Measurements from ENCODE around the gene SDK2. TPM values are rescaled to one million over a fixed set of nuclear protein-coding genes. Genes with fewer than 3 reads are reported as not detected.

The SDK2 gene
- total RNA-seq, 3 donors from 2014 or later (not counting 1 experiment from before 2014, with no cell fraction given): 0.41 to 0.90 (median 0.49) TPM

- Histone ChIP-seq H3K27me3 (ENCODE audit: control insufficient read depth, insufficient read depth, low read length) (no peaks in the 10 kb centered on the region), H3K4me1 (ENCODE audit: control insufficient read depth, insufficient read depth, low read length) (no peaks in the 10 kb centered on the region), H3K9me3 (ENCODE audit: control insufficient read depth, insufficient read depth, low read length) (no peaks in the 10 kb centered on the region), H3K27ac (ENCODE audit: low read length) (no peak overlapping the region), H3K36me3 (ENCODE audit: control insufficient read depth, insufficient read depth, low read length) (no peaks in the 10 kb centered on the region), H3K4me3 (ENCODE audit: low read length) (no peak overlapping the region)
- 91% methylated on average over 28 of the region's 28 CpGs for WGBS (ENCODE audit: insufficient coverage)
- Mint-ChIP-seq H3K4me1 (no peaks in the 10 kb centered on the region), H3K27ac (no peak overlapping the region), H3K27me3 (ENCODE audit: low read depth in 2 of 2) (no peaks in the 10 kb centered on the region), H3K4me3 (no peak overlapping the region), H3K36me3 (no peaks in the 10 kb centered on the region), H3K9me3 (no peaks in the 10 kb centered on the region)
- intact Hi-C loops (cut with micrococcal nuclease): no loop called here
- ATAC-seq (no peak), DNase-seq (no peak)
- TF ChIP-seq CTCF (IDR thresholded peaks at IDR 0.05): no peak
Observed at GRCh38 chr17:73536700-73537605, 107.3 kb downstream of the SDK2 start.

GRCh38 chr17:73535746-73536145 lies 108.5 kb downstream of the SDK2 start:
- H3K4me1 ChIP-seq (ENCODE audit: control insufficient read depth, insufficient read depth, low read length): no peaks in the 10 kb centered on the region
- Mint-ChIP-seq H3K36me3 (no peaks in the 10 kb centered on the region), H3K27me3 (ENCODE audit: low read depth in 2 of 2) (no peaks in the 10 kb centered on the region), H3K27ac (no peak overlapping the region), H3K4me3 (no peak overlapping the region), H3K4me1 (no peaks in the 10 kb centered on the region), H3K9me3 (no peaks in the 10 kb centered on the region)
- no peak for TF ChIP-seq CTCF (IDR thresholded peaks at IDR 0.05)
- H3K27ac ChIP-seq (ENCODE audit: low read length): no peak overlapping the region
- no peaks in the 10 kb centered on the region for H3K36me3 ChIP-seq (ENCODE audit: control insufficient read depth, insufficient read depth, low read length)
- H3K27me3 ChIP-seq (ENCODE audit: control insufficient read depth, insufficient read depth, low read length): no peaks in the 10 kb centered on the region
- intact Hi-C loops (cut with micrococcal nuclease): no loop called here
- WGBS (ENCODE audit: insufficient coverage): 86% methylated on average over 6 of the region's 6 CpGs
- no peak for ATAC-seq
- no peaks in the 10 kb centered on the region for H3K9me3 ChIP-seq (ENCODE audit: control insufficient read depth, insufficient read depth, low read length)
- H3K4me3 ChIP-seq (ENCODE audit: low read length): no peak overlapping the region
- no peak for DNase-seq

GRCh38 chr17:73534209-73534909 lies 109.9 kb downstream of the SDK2 start:
- no peak overlapping the region for H3K27ac Mint-ChIP-seq

More at GRCh38 chr17:73534209-73534909, 109.9 kb downstream of the SDK2 start:
- TF ChIP-seq CTCF (IDR thresholded peaks at IDR 0.05): no peak
- H3K4me1 ChIP-seq (ENCODE audit: control insufficient read depth, insufficient read depth, low read length): no peaks in the 10 kb centered on the region
- no peak for DNase-seq
- no peaks in the 10 kb centered on the region for H3K27me3 ChIP-seq (ENCODE audit: control insufficient read depth, insufficient read depth, low read length)
- H3K36me3 Mint-ChIP-seq: no peaks in the 10 kb centered on the region
- H3K36me3 ChIP-seq (ENCODE audit: control insufficient read depth, insufficient read depth, low read length): no peaks in the 10 kb centered on the region
- no peaks in the 10 kb centered on the region for H3K9me3 ChIP-seq (ENCODE audit: control insufficient read depth, insufficient read depth, low read length)
- H3K4me3 ChIP-seq (ENCODE audit: low read length): no peak overlapping the region
- intact Hi-C loops (cut with micrococcal nuclease): no loop called here
- no peaks in the 10 kb centered on the region for H3K9me3 Mint-ChIP-seq
- H3K27me3 Mint-ChIP-seq (ENCODE audit: low read depth in 2 of 2): no peaks in the 10 kb centered on the region
- no peak overlapping the region for H3K4me3 Mint-ChIP-seq
- H3K4me1 Mint-ChIP-seq: no peaks in the 10 kb centered on the region
- WGBS (ENCODE audit: insufficient coverage): 86% methylated on average over 15 of the region's 15 CpGs
- no peak overlapping the region for H3K27ac ChIP-seq (ENCODE audit: low read length)
- no peak for ATAC-seq
